OCI-LY7 (cell line): ENCODE measurements around the gene TSPAN9. TPM values are rescaled to one million over a fixed set of nuclear protein-coding genes. Genes with fewer than 3 reads are reported as not detected.

Source experiments
- BruUV-seq: library from RNA; stranded (reverse); fragments of 400-500 nt; replicated peaks from 2 replicates; lab custom pipeline; 2021; lab: Mats Ljungman, UMichigan
- CTCF ChIA-PET: fragments of 300-600 bp; sonication (Branson Sonifier 250); formaldehyde crosslinking; loops from one replicate; lab custom pipeline; 2022; ENCODE audit warnings: antibody characterized with exemption; ENCODE audit not compliant: unreplicated experiment; lab: Charles Lee
- POLR2A ChIA-PET: fragments of 300-600 bp; sonication (Branson Sonifier 250); formaldehyde crosslinking; loops from one replicate; lab custom pipeline; 2022; ENCODE audit warnings: antibody characterized with exemption; lab: Charles Lee
- DNase-seq: peaks from one replicate; pipeline ENCODE4 v3.0.0-alpha.2; 2015; ENCODE audit warnings: low spot score
- H2AFZ ChIP-seq: fragments of 200-600 bp; sonication (generic), shearing (Covaris generic); 2 replicates; pipeline ENCODE4 v1.6.1; 2014; ENCODE audit warnings: mild to moderate bottlenecking, antibody characterized with exemption, low read length, moderate library complexity
- H3K27ac ChIP-seq: fragments of 200-600 bp; sonication (generic); 2 replicates; pipeline ENCODE4 v1.5.1; 2014; ENCODE audit warnings: mixed run types, low read depth, mild to moderate bottlenecking, moderate library complexity, low read length, inconsistent platforms; ENCODE audit not compliant: poor library complexity, severe bottlenecking
- H3K36me3 ChIP-seq: fragments of 200-600 bp; sonication (generic); 2 replicates; pipeline ENCODE4 v1.6.1; 2014; ENCODE audit warnings: mild to moderate bottlenecking, antibody characterized with exemption, low read length, moderate library complexity, mixed read lengths; ENCODE audit not compliant: insufficient read depth
- H3K4me1 ChIP-seq: fragments of 200-600 bp; sonication (generic); 2 replicates; pipeline ENCODE4 v1.5.1; 2014; ENCODE audit warnings: mild to moderate bottlenecking, low read length; ENCODE audit not compliant: insufficient read depth, poor library complexity, severe bottlenecking
- H3K4me2 ChIP-seq: fragments of 200-600 bp; sonication (generic); 2 replicates; pipeline ENCODE4 v1.6.1; 2014; ENCODE audit warnings: mild to moderate bottlenecking, low read length
- H3K4me3 ChIP-seq: fragments of 200-600 bp; sonication (generic); 2 replicates; pipeline ENCODE4 v1.5.1; 2014; ENCODE audit warnings: mild to moderate bottlenecking, low read depth, low read length; ENCODE audit not compliant: poor library complexity, severe bottlenecking
- H3K79me2 ChIP-seq: fragments of 200-600 bp; sonication (generic); 2 replicates; pipeline ENCODE4 v1.6.1; 2016; ENCODE audit warnings: low read depth, mild to moderate bottlenecking, low read length, moderate library complexity, mixed read lengths; ENCODE audit not compliant: insufficient read depth
- H3K9me2 ChIP-seq: fragments of 200-600 bp; sonication (generic); 2 replicates; pipeline ENCODE4 v1.6.1; 2016; ENCODE audit warnings: mild to moderate bottlenecking, low read length, mixed read lengths; ENCODE audit not compliant: insufficient read depth
- H3K9me3 ChIP-seq: fragments of 200-600 bp; sonication (generic); 2 replicates; pipeline ENCODE4 v1.6.1; 2014; ENCODE audit warnings: mild to moderate bottlenecking, mixed run types, low read length, mixed read lengths
- H4K20me1 ChIP-seq: fragments of 200-600 bp; sonication (generic); 2 replicates; pipeline ENCODE4 v1.6.1; 2014; ENCODE audit warnings: mild to moderate bottlenecking, antibody characterized with exemption, low read length, moderate library complexity, mixed read lengths; ENCODE audit not compliant: insufficient read depth
- CTCF ChIP-seq: fragments of 200-600 bp; sonication (generic); conservative IDR thresholded peaks from 2 replicates; pipeline ENCODE4 v1.5.1; 2014; ENCODE audit warnings: mild to moderate bottlenecking, antibody characterized with exemption, low read length, moderate library complexity, mixed read lengths
- EZH2phosphoT487 ChIP-seq: fragments of 200-600 bp; sonication (generic); IDR thresholded peaks from 2 replicates; pipeline ENCODE4 v1.6.1; 2018; ENCODE audit warnings: low read depth, borderline replicate concordance, mild to moderate bottlenecking, mixed run types, antibody characterized with exemption, low read length, moderate library complexity, mixed read lengths
- intact Hi-C: fragments of 100-400 bp; cut with micrococcal nuclease; formaldehyde crosslinking; loops from one replicate; pipeline ENCODE4 v1.10.0; 2022; ENCODE audit not compliant: unreplicated experiment
- total RNA-seq, 2 experiments: library from RNA; depleted of rRNA in 1 of 2; stranded (reverse); fragments of >200 nt in 1 of 2; shearing (Covaris generic) in 1 of 2; gene quantifications; 2 replicates each; pipeline ENCODE4 v1.2.3, GENCODE V29; 2014 to 2022

The TSPAN9 gene
- total RNA-seq, 2 experiments from 2014 or later, result 0.50 to 0.74 TPM

- intact Hi-C loops, result no loop called here
- no peak overlapping the region for H2AFZ ChIP-seq
- BruUV-seq, result no TSS peak
- no peak for TF ChIP-seq EZH2phosphoT487
- no peak for TF ChIP-seq CTCF
- no peaks in the 10 kb centered on the region for H4K20me1 ChIP-seq
- H3K4me3 ChIP-seq, result no peak overlapping the region
- no peaks in the 10 kb centered on the region for H3K79me2 ChIP-seq
- no peak overlapping the region for H3K4me2 ChIP-seq
- ChIA-PET POLR2A (no interaction called here), CTCF (no interaction called here)
- no peaks in the 10 kb centered on the region for H3K4me1 ChIP-seq
- H3K9me3 ChIP-seq, result no peaks in the 10 kb centered on the region
- no peaks in the 10 kb centered on the region for H3K36me3 ChIP-seq
- H3K9me2 ChIP-seq, result no peaks in the 10 kb centered on the region
- H3K27ac ChIP-seq, result no peak overlapping the region
- DNase-seq, result no peak
These were observed 114.3 kb downstream of the TSPAN9 start for GRCh38 chr12:3191450-3191849.

GRCh38 chr12:3192221-3192620 lies 115.0 kb downstream of the TSPAN9 start:
- Histone ChIP-seq H4K20me1 (no peaks in the 10 kb centered on the region), H3K79me2 (no peaks in the 10 kb centered on the region), H3K4me1 (no peaks in the 10 kb centered on the region), H3K4me2 (no peak overlapping the region), H2AFZ (no peak overlapping the region), H3K9me2 (no peaks in the 10 kb centered on the region), H3K36me3 (no peaks in the 10 kb centered on the region), H3K4me3 (no peak overlapping the region), H3K27ac (no peak overlapping the region), H3K9me3 (no peaks in the 10 kb centered on the region)
- no TSS peak for BruUV-seq
- ChIA-PET POLR2A (no interaction called here), CTCF (no interaction called here)
- TF ChIP-seq CTCF (no peak), EZH2phosphoT487 (no peak)
- DNase-seq, result no peak
- intact Hi-C loops, result no loop called here

- H4K20me1 ChIP-seq, result no peaks in the 10 kb centered on the region
- no peaks in the 10 kb centered on the region for H3K4me1 ChIP-seq
- H3K79me2 ChIP-seq, result no peaks in the 10 kb centered on the region
- H3K9me2 ChIP-seq, result no peaks in the 10 kb centered on the region
- POLR2A ChIA-PET, result interaction anchor here (1.1 kb wide), 1 partner anchor 30 kb away, joined by 3 read pairs; no protein-coding TSS in a partner anchor
- H3K9me3 ChIP-seq, result no peaks in the 10 kb centered on the region
- CTCF ChIA-PET, result no interaction called here
- H3K36me3 ChIP-seq, result no peaks in the 10 kb centered on the region
- intact Hi-C loops, result no loop called here
- no peak for DNase-seq
- TF ChIP-seq CTCF (no peak), EZH2phosphoT487 (no peak)
- H3K4me3 ChIP-seq, result no peak overlapping the region
- BruUV-seq, result no TSS peak
- H2AFZ ChIP-seq, result no peak overlapping the region
- H3K4me2 ChIP-seq, result no peak overlapping the region
- H3K27ac ChIP-seq, result no peak overlapping the region
These were observed 116.0 kb downstream of the TSPAN9 start for GRCh38 chr12:3193131-3193530.
